HG03280 (cell line): ENCODE results near the gene ST3GAL5.

Experiments used
- ATAC-seq: cut with Tn5 transposase; IDR thresholded peaks from one replicate; pipeline ENCODE4 v1.9.1; 2021; ENCODE audit warnings: mild to moderate bottlenecking, moderate library complexity; ENCODE audit not compliant: unreplicated experiment

Gene ST3GAL5

DNA sequence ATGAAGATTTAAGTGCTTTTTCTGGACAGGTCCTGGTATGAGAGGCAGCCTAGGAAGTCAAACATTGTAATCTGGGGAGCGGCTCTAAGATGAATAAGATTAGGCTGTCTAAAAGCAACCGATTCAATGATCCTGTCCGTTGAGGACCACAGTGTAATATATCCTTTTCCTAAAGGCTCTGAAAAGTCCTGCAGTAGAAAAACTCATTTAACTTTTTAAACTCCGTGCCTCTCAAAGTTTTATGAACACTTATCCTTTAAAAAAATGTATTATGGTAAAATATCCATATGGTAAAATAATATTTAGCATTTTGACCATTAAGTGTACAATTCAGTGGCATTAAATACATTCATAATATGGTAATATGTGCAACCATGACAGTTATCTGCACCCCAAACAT is 95.2 kb downstream of the ST3GAL5 start:
- no peak for ATAC-seq

DNA sequence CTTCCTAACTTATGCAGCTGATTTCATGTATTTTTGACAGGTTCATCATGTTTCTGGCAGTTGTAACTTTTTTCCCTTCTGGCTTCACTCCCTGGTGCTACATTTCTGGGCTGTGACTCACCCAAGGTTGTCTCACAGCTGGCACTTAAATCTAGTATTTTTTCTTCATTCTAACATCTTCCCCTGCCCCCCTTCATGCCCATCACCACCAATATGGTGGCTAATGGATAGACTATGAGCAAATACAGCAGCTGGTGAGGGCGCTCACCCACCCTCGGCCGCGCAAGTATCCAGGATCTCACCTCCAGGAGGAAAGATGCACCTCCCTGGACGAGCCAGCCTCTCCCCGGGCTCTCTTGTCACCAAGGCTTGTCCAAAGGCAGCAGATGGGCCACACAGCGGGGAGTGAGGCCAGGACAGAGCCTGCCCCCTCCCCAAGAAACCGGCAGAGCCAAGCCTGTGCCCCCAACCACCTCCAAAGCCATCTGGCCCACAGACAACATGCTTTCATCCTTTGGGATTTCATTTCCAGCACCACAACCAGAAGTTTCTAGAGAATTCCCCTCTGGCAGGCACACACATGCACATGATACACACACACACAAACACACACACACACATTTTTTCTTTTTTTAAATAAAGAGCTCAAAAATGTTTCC is 95.9 kb downstream of the ST3GAL5 start:
- ATAC-seq = no peak

DNA sequence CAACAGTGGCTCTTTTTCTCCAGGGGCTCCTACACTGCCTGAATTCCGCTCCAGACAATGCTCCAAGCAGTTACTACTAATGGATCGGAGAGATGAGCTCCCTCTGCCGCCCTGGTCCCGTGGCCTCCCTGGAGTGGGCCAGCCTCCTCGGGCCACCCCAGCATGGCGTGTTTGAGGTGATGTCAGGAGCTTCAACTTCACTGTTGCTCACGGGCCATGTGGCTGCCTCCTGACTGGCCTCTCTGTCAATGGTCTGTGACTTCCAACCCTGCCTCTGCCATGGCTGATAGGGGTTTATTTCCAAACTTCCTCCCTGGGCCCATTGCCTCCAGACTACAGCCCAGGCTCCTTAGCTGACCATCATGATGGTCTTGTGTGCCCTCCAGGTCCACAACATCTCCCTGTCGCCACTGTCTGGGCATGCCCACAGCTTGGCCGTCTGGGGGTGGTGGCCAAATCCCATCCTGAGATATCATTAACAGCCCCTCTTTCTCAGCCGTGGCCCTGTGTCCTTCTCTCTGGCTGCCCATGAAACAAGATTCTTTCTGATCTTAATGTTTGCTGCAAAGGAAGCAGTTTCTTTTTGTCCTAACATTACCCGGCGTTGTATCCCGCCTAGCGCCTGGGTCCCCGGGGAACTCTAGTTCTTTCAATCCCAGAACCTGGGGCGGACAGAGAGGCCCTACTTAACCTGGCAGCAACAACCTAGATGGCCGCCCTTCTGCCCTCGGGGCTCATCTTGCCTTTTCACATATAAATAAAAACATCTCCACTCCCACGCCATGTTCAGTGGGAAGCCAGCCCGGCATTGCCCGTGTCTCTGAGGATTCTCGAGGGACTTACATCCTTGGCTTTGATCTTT is 96.9 kb downstream of the ST3GAL5 start:
- ATAC-seq = no peak

DNA sequence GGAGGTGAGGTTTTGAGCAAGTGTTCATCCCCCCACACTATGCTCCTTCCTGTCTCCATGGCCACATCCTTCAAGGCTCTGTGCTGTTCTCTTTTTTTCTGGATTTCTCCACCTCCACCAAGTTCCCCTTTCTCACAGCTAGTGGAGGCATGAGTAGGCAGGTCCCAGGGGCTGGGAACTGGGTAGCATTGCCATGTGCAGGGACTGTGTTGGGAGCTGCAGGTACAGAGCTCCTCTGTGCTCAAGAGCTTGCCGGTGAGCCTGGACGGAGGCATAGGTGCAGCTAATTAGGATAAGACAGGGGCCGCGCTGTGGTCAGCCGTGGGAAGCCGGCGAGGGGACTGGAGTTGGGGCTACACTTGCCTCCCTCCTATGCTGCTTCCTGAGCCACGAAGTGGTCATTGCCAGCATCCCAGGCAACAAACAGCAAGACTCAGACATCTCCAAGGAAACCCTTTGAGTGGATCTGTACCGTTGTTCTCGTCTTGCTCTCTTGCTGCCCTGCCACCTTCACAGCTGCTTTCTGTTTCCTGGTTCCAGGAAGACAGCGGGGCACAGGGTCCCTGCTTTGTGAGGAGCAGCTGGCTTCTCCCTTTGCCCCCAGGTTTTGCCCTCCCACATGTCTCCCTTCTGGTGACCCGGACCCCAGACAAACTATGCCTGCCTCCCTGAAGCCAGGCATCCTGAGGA is 98.1 kb downstream of the ST3GAL5 start:
- ATAC-seq = no peak

GRCh38 chr2:85790032-85790431 is 98.8 kb downstream of the ST3GAL5 start:
- no peak for ATAC-seq

- no peak for ATAC-seq
Observed at GRCh38 chr2:85789271-85789670, 99.5 kb downstream of the ST3GAL5 start.

GRCh38 chr2:85788603-85789002 is 100.2 kb downstream of the ST3GAL5 start:
- no peak for ATAC-seq

- ATAC-seq = no peak
Observed at GRCh38 chr2:85787981-85788340, 100.8 kb downstream of the ST3GAL5 start.

DNA sequence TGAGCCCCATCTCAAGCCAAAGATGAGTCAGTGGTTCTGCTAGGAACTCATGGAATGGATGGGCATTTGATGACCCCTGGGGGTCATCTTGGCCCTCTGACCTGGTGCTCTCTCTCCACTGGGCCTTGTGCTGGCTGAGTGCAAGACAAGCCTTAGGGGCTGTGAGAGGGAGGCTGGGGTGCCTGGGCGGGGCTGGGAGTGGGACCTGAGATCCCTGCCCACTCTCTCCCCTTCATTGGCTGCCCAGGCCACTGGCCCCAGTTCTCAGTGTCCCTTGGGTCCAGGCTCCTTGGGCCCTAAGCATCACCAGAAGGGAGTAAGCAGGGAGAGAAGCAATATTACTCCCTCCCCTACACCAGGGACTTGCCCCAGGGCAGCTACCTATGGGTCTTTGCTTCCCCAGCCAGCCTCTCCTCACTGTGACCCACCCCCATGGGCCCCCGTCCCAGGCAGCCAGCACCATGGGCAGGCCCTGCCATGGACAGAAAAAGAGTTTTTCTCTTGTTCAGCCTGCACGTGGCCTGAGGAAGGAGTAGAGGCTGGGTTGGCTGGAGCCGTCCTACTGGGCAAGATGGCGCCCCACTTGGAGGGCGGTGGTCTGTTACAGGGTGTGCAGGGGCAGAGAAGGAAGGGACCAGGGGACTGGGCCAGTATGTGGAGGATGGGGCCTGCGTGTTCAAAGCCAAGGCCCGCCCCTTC is 101.4 kb downstream of the ST3GAL5 start:
- no peak for ATAC-seq
